ENCODE data around the gene ANTXR1. TPM values are rescaled to one million over a fixed set of nuclear protein-coding genes. Genes with fewer than 3 reads are reported as not detected.

ANTXR1 gene
- total and polyA plus RNA-seq, 2 of the 8 experiments (the other 6 are each of a cell fraction or from before 2014, with no cell fraction given) = 15.8 to 44.3 TPM

- WGBS, 2 experiments (ENCODE audit: extremely low coverage in 1 of 2, insufficient coverage in 1 of 2, insufficient read length in 1 of 2, insufficient replicate concordance in 2 of 2, low coverage in 1 of 2, low lambda C conversion rate in 2 of 2, missing lambda C conversion rate in 1 of 2) = 3% methylated on average over 20 of the region's 20 CpGs; no CpG with 5 or more reads in 1 of the 2 experiments
- Histone ChIP-seq H2BK20ac (ENCODE audit: low read length) (no peak overlapping the region), H4K8ac (ENCODE audit: extremely low read depth, insufficient read depth, low read length) (no peak overlapping the region), H2BK12ac (ENCODE audit: low read depth, low read length) (peak overlapping the region; percentile 53), H4K5ac (ENCODE audit: insufficient read length, low read depth, low read length) (no peak overlapping the region), H2BK120ac (replicated peaks; ENCODE audit: low read depth, low read length) (no peak overlapping the region), H3K14ac (ENCODE audit: insufficient read length) (no peak overlapping the region), H3K27me3 (replicated peaks in 1 of 4; ENCODE audit: control insufficient read depth in 3 of 4, extremely low read depth in 1 of 4, insufficient read depth in 3 of 4, low read length in 3 of 4) (peaks cover 0 to 10% (median 4%) of the 10 kb centered on the region in 4 experiments; a peak in 4 of 7 replicates), H3K9ac (replicated peaks in 1 of 4; ENCODE audit: extremely low read depth in 1 of 4, low read depth in 3 of 4, low read length in 3 of 4) (peak overlapping the region in 3 of 4 experiments; percentile 32 to 78 (median 34); a peak in 5 of 7 replicates), H4K91ac (replicated peaks; ENCODE audit: insufficient read length, low read length) (no peak overlapping the region), H3K56ac (replicated peaks; ENCODE audit: insufficient read length, low read depth, low read length) (no peak overlapping the region), H3K4me1 (replicated peaks in 1 of 4; ENCODE audit: control insufficient read depth in 3 of 4, insufficient read depth in 4 of 4, low read length in 3 of 4) (peaks cover 3 to 4% (median 3%) of the 10 kb centered on the region in 4 experiments; a peak in 3 of 7 replicates), H3K4me3 (ENCODE audit: extremely low read depth in 1 of 4, insufficient read depth in 2 of 4, low read depth in 3 of 4, low read length in 4 of 4) (peak overlapping the region; percentile 85 to 98 (median 96)), H3K23me2 (ENCODE audit: low read depth, low read length) (peaks cover 11% of the 10 kb centered on the region), H4K20me1 (replicated peaks in 1 of 2; ENCODE audit: control insufficient read depth in 1 of 2, insufficient read depth in 2 of 2, low read length in 2 of 2) (peaks cover 0 to 2% of the 10 kb centered on the region in 2 experiments), H3K36me3 (ENCODE audit: control insufficient read depth in 2 of 4, insufficient read depth in 4 of 4, low read length in 3 of 4) (no peaks in the 10 kb centered on the region), H2BK5ac (ENCODE audit: low read depth, low read length) (no peak overlapping the region), H3K79me2 (ENCODE audit: control insufficient read depth in 1 of 2, insufficient read depth in 2 of 2, low read length in 2 of 2) (peaks cover 0 to 41% of the 10 kb centered on the region in 2 experiments; a peak in 3 of 4 replicates), H3K4ac (replicated peaks; ENCODE audit: insufficient read length, low read depth, low read length) (no peak overlapping the region), H3K9me3 (ENCODE audit: insufficient read depth in 2 of 2, low read depth in 1 of 2, low read length in 1 of 2) (no peaks in the 10 kb centered on the region), H2AFZ (ENCODE audit: low read length) (peak overlapping the region; percentile 85; the same call in 1 of the 2 replicates), H3K79me1 (ENCODE audit: low read depth, low read length) (no peaks in the 10 kb centered on the region; the same call in 1 of the 2 replicates), H2BK15ac (ENCODE audit: low read length) (peak overlapping the region; percentile 85; the same call in 1 of the 2 replicates), H2AK5ac (ENCODE audit: low read depth, low read length) (no peak overlapping the region), H3K23ac (ENCODE audit: insufficient read length) (no peak overlapping the region), H3K18ac (ENCODE audit: extremely low read depth, low read length) (no peak overlapping the region; the same call in 1 of the 2 replicates), H3K4me2 (ENCODE audit: insufficient read depth in 1 of 2, low read depth in 2 of 2, low read length in 2 of 2) (peak overlapping the region; percentile 88 to 93), H3K27ac (ENCODE audit: low read depth, low read length) (no peak overlapping the region)
- no peak for DNase-seq (ENCODE audit: low read depth in 1 of 2, low spot score in 2 of 2)
- FAIRE-seq = no peak
- POLR2A ChIA-PET (ENCODE audit: partially characterized antibody) = interaction anchor here (0.6 to 1.2 kb wide), 3 partner anchors 10 to 950 kb away, joined by 3 to 4 read pairs (median 3); no protein-coding TSS in a partner anchor
- CTCF ChIA-PET (ENCODE audit: partially characterized antibody) = interaction anchor here (1.3 kb wide), 3 partner anchors 12 to 292 kb away, joined by 5 to 7 read pairs (median 6); no protein-coding TSS in a partner anchor
- TF ChIP-seq CTCF (IDR thresholded peaks at IDR 0.05; ENCODE audit: control extremely low read depth in 1 of 3, insufficient read depth in 1 of 3, low read depth in 1 of 3, low read length in 3 of 3) (no peak), SUZ12 (IDR thresholded peaks at IDR 0.05; ENCODE audit: low read length) (no peak), RBBP5 (IDR thresholded peaks at IDR 0.05; ENCODE audit: borderline replicate concordance, low read depth, low read length) (no peak), BCL11A (IDR thresholded peaks at IDR 0.05; ENCODE audit: low read depth in 2 of 2, low read length in 2 of 2) (no peak), RNF2 (IDR thresholded peaks at IDR 0.05; ENCODE audit: borderline replicate concordance, low read depth, low read length, missing control alignments, poor library complexity, severe bottlenecking) (no peak), CBX5 (IDR thresholded peaks at IDR 0.05; ENCODE audit: low read depth, low read length) (no peak), JUN (IDR thresholded peaks at IDR 0.05; ENCODE audit: low read depth, low read length) (no peak)
Measured at GRCh38 chr2:69013840-69014821, 1.2 kb downstream of the ANTXR1 start.

Measured in H1 (cell line).